ENCODE results near the gene SYNPR. TPM values are rescaled to one million over a fixed set of nuclear protein-coding genes. Genes with fewer than 3 reads are reported as not detected.
"Not testable (repeated sequence)": the region's sequence is repeated elsewhere in the genome, so short reads cannot be mapped to it uniquely, and the experiment has no call there.

The SYNPR gene
- total and polyA plus RNA-seq, 9 donors, result not detected

DNA sequence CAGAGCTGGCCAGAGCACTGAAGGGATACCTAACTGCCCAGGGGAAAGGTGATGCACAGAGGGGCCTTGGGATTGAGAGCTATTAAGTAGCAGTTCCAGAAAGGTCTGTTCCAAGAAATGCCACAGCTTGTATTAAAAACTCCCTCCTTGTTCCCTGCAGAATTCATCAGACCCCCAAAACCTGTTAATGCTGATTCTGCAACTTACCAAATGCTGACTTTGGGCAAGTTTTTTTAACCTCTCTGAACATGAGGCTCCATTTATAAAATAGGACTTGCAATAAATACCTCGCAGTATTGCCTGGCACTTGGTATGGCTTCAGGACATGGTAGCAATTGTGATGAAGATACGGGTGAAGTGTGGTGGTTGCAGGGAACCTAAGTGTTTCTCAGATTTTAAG lies 30.1 kb upstream of the SYNPR start:
- intact Hi-C loops (cut with DNase I), result no loop called here
- Histone ChIP-seq H3K4me3 (no peak overlapping the region), H3K4me1 (ENCODE audit: insufficient read depth) (no peaks in the 10 kb centered on the region), H3K9me3 (no peaks in the 10 kb centered on the region), H3K27ac (no peak overlapping the region), H3K36me3 (no peaks in the 10 kb centered on the region), H3K27me3 (no peaks in the 10 kb centered on the region)
- 43 to 88% (median 61%) methylated on average over 2 of the region's 2 CpGs for WGBS, 3 donors
- no peak for DNase-seq
- no peak for TF ChIP-seq POLR2A (IDR thresholded peaks at IDR 0.05)
- TF ChIP-seq EP300 (IDR thresholded peaks at IDR 0.05), result no peak
- TF ChIP-seq, protein P1, sequence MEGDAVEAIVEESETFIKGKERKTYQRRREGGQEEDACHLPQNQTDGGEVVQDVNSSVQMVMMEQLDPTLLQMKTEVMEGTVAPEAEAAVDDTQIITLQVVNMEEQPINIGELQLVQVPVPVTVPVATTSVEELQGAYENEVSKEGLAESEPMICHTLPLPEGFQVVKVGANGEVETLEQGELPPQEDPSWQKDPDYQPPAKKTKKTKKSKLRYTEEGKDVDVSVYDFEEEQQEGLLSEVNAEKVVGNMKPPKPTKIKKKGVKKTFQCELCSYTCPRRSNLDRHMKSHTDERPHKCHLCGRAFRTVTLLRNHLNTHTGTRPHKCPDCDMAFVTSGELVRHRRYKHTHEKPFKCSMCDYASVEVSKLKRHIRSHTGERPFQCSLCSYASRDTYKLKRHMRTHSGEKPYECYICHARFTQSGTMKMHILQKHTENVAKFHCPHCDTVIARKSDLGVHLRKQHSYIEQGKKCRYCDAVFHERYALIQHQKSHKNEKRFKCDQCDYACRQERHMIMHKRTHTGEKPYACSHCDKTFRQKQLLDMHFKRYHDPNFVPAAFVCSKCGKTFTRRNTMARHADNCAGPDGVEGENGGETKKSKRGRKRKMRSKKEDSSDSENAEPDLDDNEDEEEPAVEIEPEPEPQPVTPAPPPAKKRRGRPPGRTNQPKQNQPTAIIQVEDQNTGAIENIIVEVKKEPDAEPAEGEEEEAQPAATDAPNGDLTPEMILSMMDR (IDR thresholded peaks at IDR 0.05), result no peak

DNA sequence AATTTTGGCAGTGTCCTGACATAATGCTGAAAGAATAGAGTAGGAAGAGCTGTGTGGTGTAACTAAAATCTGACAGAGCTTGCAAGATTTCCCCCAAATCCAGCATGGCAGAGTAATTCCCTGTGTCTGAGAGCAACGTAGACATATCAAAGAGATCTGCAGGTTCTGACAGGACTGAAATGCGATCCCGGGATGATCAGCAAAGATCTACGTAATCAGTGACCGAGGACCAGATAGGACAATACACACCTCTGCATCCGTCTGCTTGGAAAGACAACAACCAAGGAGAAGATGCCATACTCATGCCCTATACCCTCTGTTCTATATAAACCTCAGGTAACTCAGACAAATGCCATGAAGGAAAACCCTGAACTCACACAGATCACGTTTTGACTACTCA lies 26.6 kb upstream of the SYNPR start:
- Histone ChIP-seq H3K27ac (no peak overlapping the region), H3K9me3 (no peaks in the 10 kb centered on the region), H3K4me1 (ENCODE audit: insufficient read depth) (no peaks in the 10 kb centered on the region), H3K27me3 (no peaks in the 10 kb centered on the region), H3K36me3 (no peaks in the 10 kb centered on the region), H3K4me3 (no peak overlapping the region)
- DNase-seq, result no peak
- intact Hi-C loops (cut with DNase I), result no loop called here
- WGBS, 3 donors, result 49 to 65% (median 49%) methylated on average over 7 of the region's 7 CpGs
- TF ChIP-seq EP300 (IDR thresholded peaks at IDR 0.05), result no peak
- TF ChIP-seq, protein P1 (IDR thresholded peaks at IDR 0.05), result no peak
- no peak for TF ChIP-seq POLR2A (IDR thresholded peaks at IDR 0.05)

DNA sequence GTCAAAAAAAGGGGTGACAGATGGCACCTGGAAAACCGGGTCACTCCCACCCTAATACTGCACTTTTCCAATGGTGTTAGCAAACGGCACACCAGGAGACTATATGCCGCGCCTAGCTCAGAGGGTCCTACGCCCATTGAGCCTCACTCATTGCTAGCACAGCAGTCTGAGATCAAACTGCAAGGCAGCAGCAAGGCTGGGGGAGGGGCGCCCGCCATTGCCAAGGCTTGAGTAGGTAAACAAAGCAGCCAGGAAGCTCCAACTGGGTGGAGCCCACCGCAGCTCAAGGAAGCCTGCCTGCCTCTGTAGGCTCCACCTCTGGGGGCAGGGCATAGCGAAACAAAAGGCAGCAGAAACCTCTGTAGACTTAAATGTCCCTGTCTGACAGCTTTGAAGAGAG lies 22.3 kb upstream of the SYNPR start:
- 78 to 90% (median 86%) methylated on average over 9 of the region's 9 CpGs for WGBS, 3 donors
- intact Hi-C loops (cut with DNase I); H3K4me3 ChIP-seq; H3K27ac ChIP-seq; H3K27me3 ChIP-seq; H3K4me1 ChIP-seq (ENCODE audit: insufficient read depth); H3K9me3 ChIP-seq; H3K36me3 ChIP-seq; DNase-seq: not testable (repeated sequence)

DNA sequence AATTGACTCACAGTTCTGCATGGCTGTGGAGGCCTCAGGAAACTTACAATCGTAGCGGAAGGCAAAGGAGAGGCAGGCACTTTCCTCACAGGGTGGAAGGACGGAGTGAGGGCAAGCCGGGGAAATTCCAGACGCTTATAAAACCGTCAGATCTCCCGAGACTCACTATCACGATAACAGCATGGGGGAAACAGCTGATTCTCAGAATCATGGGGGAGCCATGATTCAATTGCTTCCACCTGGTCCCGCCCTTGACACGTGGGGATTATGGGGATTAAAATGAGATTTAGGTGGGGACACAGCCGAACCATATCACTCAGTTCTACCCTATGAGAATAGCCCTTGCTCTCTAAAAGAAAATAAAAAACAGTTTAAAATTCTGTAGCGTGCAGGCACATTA lies 13.4 kb upstream of the SYNPR start:
- TF ChIP-seq, protein P1 (IDR thresholded peaks at IDR 0.05), result no peak
- TF ChIP-seq POLR2A (IDR thresholded peaks at IDR 0.05), result no peak
- no peak for TF ChIP-seq EP300 (IDR thresholded peaks at IDR 0.05)
- 48 to 56% (median 50%) methylated on average over 12 of the region's 12 CpGs for WGBS, 3 donors
- no peaks in the 10 kb centered on the region for H3K9me3 ChIP-seq

DNA sequence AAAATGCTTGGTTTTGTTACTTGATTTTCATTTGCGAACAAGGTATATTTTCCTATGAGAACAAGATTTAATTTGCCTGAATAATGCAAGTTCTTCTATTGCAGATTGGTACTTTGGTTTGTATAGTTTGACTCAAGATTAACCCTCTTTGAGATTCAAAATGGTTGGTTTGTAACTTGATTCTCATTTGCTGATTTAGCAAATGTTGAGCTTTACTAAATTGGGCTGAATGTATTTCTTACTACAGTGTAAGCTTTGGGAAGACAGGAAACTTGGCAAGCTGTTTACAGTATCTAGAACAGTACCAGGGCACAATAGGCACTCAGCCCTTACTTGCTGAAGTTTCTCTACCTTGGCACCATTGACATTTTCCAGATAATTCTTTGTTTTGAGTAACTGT lies 3.7 kb upstream of the SYNPR start:
- H3K4me1 ChIP-seq (ENCODE audit: insufficient read depth), result no peaks in the 10 kb centered on the region
- intact Hi-C loops (cut with DNase I), result no loop called here
- TF ChIP-seq, protein P1 (IDR thresholded peaks at IDR 0.05), result no peak
- TF ChIP-seq POLR2A (IDR thresholded peaks at IDR 0.05) (no peak), EP300 (IDR thresholded peaks at IDR 0.05) (no peak)
- H3K36me3 ChIP-seq, result no peaks in the 10 kb centered on the region
- DNase-seq, result no peak
- WGBS, 3 donors, result 93 to 96% (median 94%) methylated on average over 1 of the region's 1 CpG
- no peak overlapping the region for H3K4me3 ChIP-seq
- no peaks in the 10 kb centered on the region for H3K27me3 ChIP-seq
- no peak overlapping the region for H3K27ac ChIP-seq
- no peaks in the 10 kb centered on the region for H3K9me3 ChIP-seq

More for the DNA sequence above, 13.4 kb upstream of the SYNPR start:
- Histone ChIP-seq H3K4me1 (ENCODE audit: insufficient read depth) (no peaks in the 10 kb centered on the region), H3K27me3 (no peaks in the 10 kb centered on the region), H3K4me3 (no peak overlapping the region), H3K36me3 (no peaks in the 10 kb centered on the region), H3K27ac (no peak overlapping the region)
- intact Hi-C loops (cut with DNase I), result no loop called here
- DNase-seq, result no peak
